ENCODE data around the gene NEGR1.

- no peak for TF ChIP-seq POLR2A (IDR thresholded peaks at IDR 0.05)
- no peak for TF ChIP-seq CTCF (IDR thresholded peaks at IDR 0.05)
These were observed 496.9 kb downstream of the NEGR1 start for GRCh38 chr1:71785450-71785849.

Measured in heart left ventricle (tissue), 13 donors.